ENCODE results near the gene TMEM256. TPM values are rescaled to one million over a fixed set of nuclear protein-coding genes. Genes with fewer than 3 reads are reported as not detected.

Gene TMEM256
- total and polyA plus RNA-seq, 4 donors = 30.0 to 130 (median 97.7) TPM

DNA sequence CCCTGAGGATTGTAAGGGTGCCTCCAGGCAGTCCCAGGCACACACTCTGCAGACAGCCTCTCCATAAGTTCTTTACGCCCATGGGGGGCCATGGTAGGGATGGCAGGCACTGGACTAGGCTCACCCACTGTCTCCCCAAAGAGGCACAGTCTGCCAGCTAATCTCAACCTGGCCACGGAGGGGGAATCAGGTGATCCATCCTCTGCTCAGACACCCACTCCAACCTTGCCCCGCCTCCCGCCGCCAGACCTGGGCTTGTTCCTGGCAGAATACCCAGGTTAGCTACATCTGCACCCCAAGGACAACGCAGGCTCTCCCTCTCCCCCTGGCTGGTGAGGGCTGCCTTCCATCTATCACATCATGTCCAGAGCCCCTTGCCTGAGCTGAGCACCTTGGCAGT is 5.0 kb upstream of the TMEM256 start (continued):
- TF ChIP-seq, protein P1, sequence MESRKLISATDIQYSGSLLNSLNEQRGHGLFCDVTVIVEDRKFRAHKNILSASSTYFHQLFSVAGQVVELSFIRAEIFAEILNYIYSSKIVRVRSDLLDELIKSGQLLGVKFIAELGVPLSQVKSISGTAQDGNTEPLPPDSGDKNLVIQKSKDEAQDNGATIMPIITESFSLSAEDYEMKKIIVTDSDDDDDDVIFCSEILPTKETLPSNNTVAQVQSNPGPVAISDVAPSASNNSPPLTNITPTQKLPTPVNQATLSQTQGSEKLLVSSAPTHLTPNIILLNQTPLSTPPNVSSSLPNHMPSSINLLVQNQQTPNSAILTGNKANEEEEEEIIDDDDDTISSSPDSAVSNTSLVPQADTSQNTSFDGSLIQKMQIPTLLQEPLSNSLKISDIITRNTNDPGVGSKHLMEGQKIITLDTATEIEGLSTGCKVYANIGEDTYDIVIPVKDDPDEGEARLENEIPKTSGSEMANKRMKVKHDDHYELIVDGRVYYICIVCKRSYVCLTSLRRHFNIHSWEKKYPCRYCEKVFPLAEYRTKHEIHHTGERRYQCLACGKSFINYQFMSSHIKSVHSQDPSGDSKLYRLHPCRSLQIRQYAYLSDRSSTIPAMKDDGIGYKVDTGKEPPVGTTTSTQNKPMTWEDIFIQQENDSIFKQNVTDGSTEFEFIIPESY (IDR thresholded peaks at IDR 0.05) = no peak
- TF ChIP-seq, protein P2, sequence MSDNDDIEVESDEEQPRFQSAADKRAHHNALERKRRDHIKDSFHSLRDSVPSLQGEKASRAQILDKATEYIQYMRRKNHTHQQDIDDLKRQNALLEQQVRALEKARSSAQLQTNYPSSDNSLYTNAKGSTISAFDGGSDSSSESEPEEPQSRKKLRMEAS (IDR thresholded peaks at IDR 0.05) = no peak
- TF ChIP-seq FOXA2 (IDR thresholded peaks at IDR 0.05) (no peak), HNF4A (conservative IDR thresholded peaks at IDR 0.05) (no peak)

DNA sequence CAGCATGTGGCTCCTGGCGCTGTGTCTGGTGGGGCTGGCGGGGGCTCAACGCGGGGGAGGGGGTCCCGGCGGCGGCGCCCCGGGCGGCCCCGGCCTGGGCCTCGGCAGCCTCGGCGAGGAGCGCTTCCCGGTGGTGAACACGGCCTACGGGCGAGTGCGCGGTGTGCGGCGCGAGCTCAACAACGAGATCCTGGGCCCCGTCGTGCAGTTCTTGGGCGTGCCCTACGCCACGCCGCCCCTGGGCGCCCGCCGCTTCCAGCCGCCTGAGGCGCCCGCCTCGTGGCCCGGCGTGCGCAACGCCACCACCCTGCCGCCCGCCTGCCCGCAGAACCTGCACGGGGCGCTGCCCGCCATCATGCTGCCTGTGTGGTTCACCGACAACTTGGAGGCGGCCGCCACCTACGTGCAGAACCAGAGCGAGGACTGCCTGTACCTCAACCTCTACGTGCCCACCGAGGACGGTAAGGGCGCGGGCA is 4.4 kb upstream of the TMEM256 start:
- no peak for DNase-seq (ENCODE audit: low spot score)

DNA sequence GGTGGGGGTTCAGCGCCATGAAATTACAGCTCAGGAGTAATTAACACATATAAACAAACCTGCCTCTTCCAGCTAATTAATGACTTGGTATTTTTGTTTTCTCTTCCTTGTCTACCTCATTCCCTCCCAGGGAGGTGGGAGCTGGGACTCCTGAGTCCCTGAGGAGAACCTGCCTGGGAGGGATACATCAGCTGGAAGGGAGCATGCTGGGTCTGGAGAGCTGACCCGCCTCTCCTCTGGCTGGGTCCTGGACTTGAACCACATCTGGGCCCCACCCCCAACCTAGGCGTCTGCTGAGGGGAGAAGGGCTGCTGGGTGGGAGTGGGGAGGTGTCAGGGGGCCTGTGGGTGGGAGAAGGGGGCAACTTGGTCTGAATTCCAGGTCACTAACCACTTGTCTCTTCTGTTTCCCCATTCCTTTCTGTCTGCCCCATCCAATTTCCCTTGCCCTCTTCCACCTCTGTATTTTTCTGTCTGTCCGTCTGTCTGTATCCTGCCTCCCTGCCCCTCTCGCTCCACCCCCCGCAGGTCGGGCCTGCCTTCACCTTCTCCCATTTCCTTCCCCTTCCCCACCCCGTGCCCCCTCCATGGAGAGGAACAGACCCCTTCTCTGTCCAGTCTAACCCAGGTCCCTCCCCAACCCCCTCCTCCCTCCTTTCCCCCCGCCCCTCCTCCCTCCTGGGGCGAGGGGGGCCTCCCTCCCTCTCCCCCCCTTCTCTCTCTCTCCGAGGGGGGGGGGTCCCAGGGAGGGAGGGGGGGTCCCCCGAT is 3.8 kb upstream of the TMEM256 start, which contains the start of gene NLGN2:
TSS of gene NLGN2 (plus strand) at position 361 of the 767 bp plus-strand sequence. CDS start 411 bp downstream, outside the sequence.
- no peak within 1 kb of the TSS for H3K4me3 ChIP-seq (ENCODE audit: low read depth in 1 of 3, low read length in 3 of 3)
- no peaks in the 10 kb centered on the region for H3K27me3 ChIP-seq (ENCODE audit: control insufficient read depth in 4 of 4, insufficient read depth in 4 of 4, low read length in 3 of 4)
- no peaks in the 10 kb centered on the region for H3K9me3 ChIP-seq (ENCODE audit: control insufficient read depth in 4 of 4, low read length in 3 of 4)
- H3K27ac ChIP-seq (ENCODE audit: low read depth in 1 of 2, low read length in 2 of 2) = no peak within 1 kb of the TSS
- DNase-seq (ENCODE audit: low spot score) = no peak
- 55% methylated on average over 11 of the region's 12 CpGs for WGBS
- TF ChIP-seq, protein P3, sequence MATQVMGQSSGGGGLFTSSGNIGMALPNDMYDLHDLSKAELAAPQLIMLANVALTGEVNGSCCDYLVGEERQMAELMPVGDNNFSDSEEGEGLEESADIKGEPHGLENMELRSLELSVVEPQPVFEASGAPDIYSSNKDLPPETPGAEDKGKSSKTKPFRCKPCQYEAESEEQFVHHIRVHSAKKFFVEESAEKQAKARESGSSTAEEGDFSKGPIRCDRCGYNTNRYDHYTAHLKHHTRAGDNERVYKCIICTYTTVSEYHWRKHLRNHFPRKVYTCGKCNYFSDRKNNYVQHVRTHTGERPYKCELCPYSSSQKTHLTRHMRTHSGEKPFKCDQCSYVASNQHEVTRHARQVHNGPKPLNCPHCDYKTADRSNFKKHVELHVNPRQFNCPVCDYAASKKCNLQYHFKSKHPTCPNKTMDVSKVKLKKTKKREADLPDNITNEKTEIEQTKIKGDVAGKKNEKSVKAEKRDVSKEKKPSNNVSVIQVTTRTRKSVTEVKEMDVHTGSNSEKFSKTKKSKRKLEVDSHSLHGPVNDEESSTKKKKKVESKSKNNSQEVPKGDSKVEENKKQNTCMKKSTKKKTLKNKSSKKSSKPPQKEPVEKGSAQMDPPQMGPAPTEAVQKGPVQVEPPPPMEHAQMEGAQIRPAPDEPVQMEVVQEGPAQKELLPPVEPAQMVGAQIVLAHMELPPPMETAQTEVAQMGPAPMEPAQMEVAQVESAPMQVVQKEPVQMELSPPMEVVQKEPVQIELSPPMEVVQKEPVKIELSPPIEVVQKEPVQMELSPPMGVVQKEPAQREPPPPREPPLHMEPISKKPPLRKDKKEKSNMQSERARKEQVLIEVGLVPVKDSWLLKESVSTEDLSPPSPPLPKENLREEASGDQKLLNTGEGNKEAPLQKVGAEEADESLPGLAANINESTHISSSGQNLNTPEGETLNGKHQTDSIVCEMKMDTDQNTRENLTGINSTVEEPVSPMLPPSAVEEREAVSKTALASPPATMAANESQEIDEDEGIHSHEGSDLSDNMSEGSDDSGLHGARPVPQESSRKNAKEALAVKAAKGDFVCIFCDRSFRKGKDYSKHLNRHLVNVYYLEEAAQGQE (IDR thresholded peaks at IDR 0.05) = no peak
- TF ChIP-seq NR2F2 (IDR thresholded peaks at IDR 0.05) = no peak
- TF ChIP-seq, protein P4, sequence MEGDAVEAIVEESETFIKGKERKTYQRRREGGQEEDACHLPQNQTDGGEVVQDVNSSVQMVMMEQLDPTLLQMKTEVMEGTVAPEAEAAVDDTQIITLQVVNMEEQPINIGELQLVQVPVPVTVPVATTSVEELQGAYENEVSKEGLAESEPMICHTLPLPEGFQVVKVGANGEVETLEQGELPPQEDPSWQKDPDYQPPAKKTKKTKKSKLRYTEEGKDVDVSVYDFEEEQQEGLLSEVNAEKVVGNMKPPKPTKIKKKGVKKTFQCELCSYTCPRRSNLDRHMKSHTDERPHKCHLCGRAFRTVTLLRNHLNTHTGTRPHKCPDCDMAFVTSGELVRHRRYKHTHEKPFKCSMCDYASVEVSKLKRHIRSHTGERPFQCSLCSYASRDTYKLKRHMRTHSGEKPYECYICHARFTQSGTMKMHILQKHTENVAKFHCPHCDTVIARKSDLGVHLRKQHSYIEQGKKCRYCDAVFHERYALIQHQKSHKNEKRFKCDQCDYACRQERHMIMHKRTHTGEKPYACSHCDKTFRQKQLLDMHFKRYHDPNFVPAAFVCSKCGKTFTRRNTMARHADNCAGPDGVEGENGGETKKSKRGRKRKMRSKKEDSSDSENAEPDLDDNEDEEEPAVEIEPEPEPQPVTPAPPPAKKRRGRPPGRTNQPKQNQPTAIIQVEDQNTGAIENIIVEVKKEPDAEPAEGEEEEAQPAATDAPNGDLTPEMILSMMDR (IDR thresholded peaks at IDR 0.05; ENCODE audit: low read depth, low read length, missing input control) = no peak
- no peak for TF ChIP-seq TAF1 (conservative IDR thresholded peaks at IDR 0.05)
- H3K9ac ChIP-seq (ENCODE audit: low read depth in 1 of 2, low read length in 2 of 2) = no peak within 1 kb of the TSS
- peaks cover 4 to 7% (median 6%) of the 10 kb centered on the region in 4 donors for H3K4me1 ChIP-seq (ENCODE audit: control insufficient read depth in 4 of 4, insufficient read depth in 4 of 4, low read length in 3 of 4)
- H3K36me3 ChIP-seq (ENCODE audit: control insufficient read depth in 4 of 4, insufficient read depth in 3 of 4, low read depth in 1 of 4, low read length in 3 of 4) = no peaks in the 10 kb centered on the region

More for the DNA sequence above, 4.4 kb upstream of the TMEM256 start:
- Histone ChIP-seq H3K36me3 (ENCODE audit: control insufficient read depth in 4 of 4, insufficient read depth in 3 of 4, low read depth in 1 of 4, low read length in 3 of 4) (no peaks in the 10 kb centered on the region), H3K4me3 (ENCODE audit: low read depth in 1 of 3, low read length in 3 of 3) (no peak overlapping the region), H3K9ac (ENCODE audit: low read depth in 1 of 2, low read length in 2 of 2) (no peak overlapping the region), H3K27ac (ENCODE audit: low read depth in 1 of 2, low read length in 2 of 2) (no peak overlapping the region), H3K4me1 (ENCODE audit: control insufficient read depth in 4 of 4, insufficient read depth in 4 of 4, low read length in 3 of 4) (peaks cover 0 to 4% (median under 1%) of the 10 kb centered on the region in 4 donors), H3K27me3 (ENCODE audit: control insufficient read depth in 4 of 4, insufficient read depth in 4 of 4, low read length in 3 of 4) (no peaks in the 10 kb centered on the region), H3K9me3 (ENCODE audit: control insufficient read depth in 4 of 4, low read length in 3 of 4) (no peaks in the 10 kb centered on the region)
- WGBS = 73% methylated on average over 58 of the region's 58 CpGs
- TF ChIP-seq GABPA (IDR thresholded peaks at IDR 0.05 in 1 of 2, conservative IDR thresholded peaks at IDR 0.05 in 1 of 2) = no peak
